ENCODE data around the gene LTB. TPM values are rescaled to one million over a fixed set of nuclear protein-coding genes. Genes with fewer than 3 reads are reported as not detected.

LTB gene
- total RNA-seq, 2 donors from 2014 or later, result 3.4 to 5.7 TPM

GRCh38 chr6:31547727-31548543 lies 34.3 kb downstream of the LTB start:
- H3K4me3 ChIP-seq, result peak overlapping the region; percentile 35

GRCh38 chr6:31546958-31547726 lies 35.1 kb downstream of the LTB start, which contains the start of gene NFKBIL1:
NFKBIL1 (plus strand) TSS chr6:31547608; CDS start chr6:31547695, 87 bp downstream.
- no peaks in the 10 kb centered on the region for H3K36me3 ChIP-seq
- intact Hi-C loops (cut with DNase I), result loop anchor here (2.0 to 10.0 kb wide), 2 partner anchors 52 kb away; partner anchors contain the start of gene MICB

More at GRCh38 chr6:31547727-31548543, 34.3 kb downstream of the LTB start:
- TF ChIP-seq CTCF (IDR thresholded peaks at IDR 0.05), result no peak
- H3K4me1 ChIP-seq, result peaks cover 8% of the 10 kb centered on the region
- DNase-seq, result no peak
- H3K9me3 ChIP-seq, result no peaks in the 10 kb centered on the region
- peak overlapping the region; percentile 52 for H3K27ac ChIP-seq
- no peaks in the 10 kb centered on the region for H3K27me3 ChIP-seq
- H3K36me3 ChIP-seq, result no peaks in the 10 kb centered on the region
- H3K9ac ChIP-seq (ENCODE audit: low read depth in 2 of 2, low read length in 2 of 2), result peak overlapping the region; percentile 61 to 76
- intact Hi-C loops (cut with DNase I), result loop anchor here (2.0 to 10.0 kb wide), 2 partner anchors 51 to 53 kb away; partner anchors contain the start of gene MICB

GRCh38 chr6:31546339-31546957 lies 35.8 kb downstream of the LTB start, which contains the start of gene ATP6V1G2:
ATP6V1G2 (minus strand) TSS chr6:31546608; CDS start chr6:31546559, 49 bp downstream.
- Histone ChIP-seq H3K4me3 (peak within 1 kb of the TSS; percentile 35), H3K9me3 (no peaks in the 10 kb centered on the region), H3K36me3 (no peaks in the 10 kb centered on the region), H3K27ac (peak within 1 kb of the TSS; percentile 52), H3K9ac (ENCODE audit: low read depth in 2 of 2, low read length in 2 of 2) (peak within 1 kb of the TSS; percentile 58 to 76), H3K4me1 (peaks cover 8% of the 10 kb centered on the region), H3K27me3 (no peaks in the 10 kb centered on the region)
- intact Hi-C loops (cut with DNase I), result loop anchor here (2.0 to 10.0 kb wide), 2 partner anchors 52 kb away; partner anchors contain the start of gene MICB
- peak; percentile 94 for DNase-seq
- peak; percentile 92 for TF ChIP-seq CTCF (IDR thresholded peaks at IDR 0.05)

More at GRCh38 chr6:31546958-31547726, 35.1 kb downstream of the LTB start, which contains the start of gene NFKBIL1:
- Histone ChIP-seq H3K4me3 (peak within 1 kb of the TSS; percentile 35), H3K27ac (peak within 1 kb of the TSS; percentile 52), H3K27me3 (no peaks in the 10 kb centered on the region), H3K4me1 (peaks cover 8% of the 10 kb centered on the region), H3K9me3 (no peaks in the 10 kb centered on the region), H3K9ac (ENCODE audit: low read depth in 2 of 2, low read length in 2 of 2) (peak within 1 kb of the TSS; percentile 61 to 76)
- DNase-seq, result peak; percentile 95
- no peak for TF ChIP-seq CTCF (IDR thresholded peaks at IDR 0.05)

GRCh38 chr6:31545291-31545690 lies 36.9 kb downstream of the LTB start:
- H3K4me3 ChIP-seq, result no peak overlapping the region
- intact Hi-C loops (cut with DNase I), result loop anchor here (10.0 kb wide), 1 partner anchor 50 kb away; the partner anchor contains the start of gene MICB
- H3K27me3 ChIP-seq, result no peaks in the 10 kb centered on the region
- H3K27ac ChIP-seq, result no peak overlapping the region
- H3K36me3 ChIP-seq, result no peaks in the 10 kb centered on the region
- no peak overlapping the region for H3K9ac ChIP-seq (ENCODE audit: low read depth in 2 of 2, low read length in 2 of 2)
- H3K9me3 ChIP-seq, result no peaks in the 10 kb centered on the region
- no peak for DNase-seq
- H3K4me1 ChIP-seq, result peaks cover 8% of the 10 kb centered on the region
- no peak for TF ChIP-seq CTCF (IDR thresholded peaks at IDR 0.05)

- H3K27ac ChIP-seq, result no peak overlapping the region
- no peaks in the 10 kb centered on the region for H3K27me3 ChIP-seq
- H3K9ac ChIP-seq (ENCODE audit: low read depth in 2 of 2, low read length in 2 of 2), result no peak overlapping the region
- no peak overlapping the region for H3K4me3 ChIP-seq
- TF ChIP-seq CTCF (IDR thresholded peaks at IDR 0.05), result no peak
- peaks cover 10% of the 10 kb centered on the region for H3K4me1 ChIP-seq
- intact Hi-C loops (cut with DNase I), result loop anchor here (10.0 kb wide), 1 partner anchor 50 kb away; the partner anchor contains the start of gene MICB
- DNase-seq, result no peak
- H3K9me3 ChIP-seq, result no peaks in the 10 kb centered on the region
- H3K36me3 ChIP-seq, result no peaks in the 10 kb centered on the region
These were observed 37.5 kb downstream of the LTB start for GRCh38 chr6:31544676-31545075.
